Activated CD8-positive, alpha-beta memory T cell treated with anti-CD3 and anti-CD28 coated beads for 4 hours (primary cell): ENCODE data around the gene CPLANE2.
"Not testable (repeated sequence)": the region's sequence is repeated elsewhere in the genome, so short reads cannot be mapped to it uniquely, and the experiment has no call there.

Source experiments
- DNase-seq, 2 donors: peaks; one replicate each; pipeline ENCODE4 v3.0.0-alpha.2; 2020; ENCODE audit warnings: low read depth in 2 of 2

CPLANE2 gene

DNA sequence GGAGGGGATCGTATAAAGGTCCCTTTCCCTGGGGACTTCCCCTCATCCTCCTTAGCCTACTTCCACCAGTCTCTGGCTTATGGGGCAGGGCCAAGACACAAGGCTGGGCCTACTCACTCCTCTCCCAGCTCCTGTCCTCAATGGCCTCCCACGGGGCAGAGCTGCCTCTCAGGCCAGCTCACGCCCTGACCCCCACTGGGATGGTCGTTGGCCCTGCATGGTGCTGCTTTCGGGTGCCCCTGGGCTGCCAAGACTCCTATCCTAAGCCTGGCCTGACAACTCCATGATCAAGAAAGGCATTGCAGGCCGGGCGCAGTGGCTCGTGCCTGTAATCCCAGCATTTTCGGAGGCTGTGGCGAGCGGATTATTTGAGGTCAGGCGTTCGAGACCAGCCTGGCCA is 6.2 kb downstream of the CPLANE2 start:
- no peak for DNase-seq

DNA sequence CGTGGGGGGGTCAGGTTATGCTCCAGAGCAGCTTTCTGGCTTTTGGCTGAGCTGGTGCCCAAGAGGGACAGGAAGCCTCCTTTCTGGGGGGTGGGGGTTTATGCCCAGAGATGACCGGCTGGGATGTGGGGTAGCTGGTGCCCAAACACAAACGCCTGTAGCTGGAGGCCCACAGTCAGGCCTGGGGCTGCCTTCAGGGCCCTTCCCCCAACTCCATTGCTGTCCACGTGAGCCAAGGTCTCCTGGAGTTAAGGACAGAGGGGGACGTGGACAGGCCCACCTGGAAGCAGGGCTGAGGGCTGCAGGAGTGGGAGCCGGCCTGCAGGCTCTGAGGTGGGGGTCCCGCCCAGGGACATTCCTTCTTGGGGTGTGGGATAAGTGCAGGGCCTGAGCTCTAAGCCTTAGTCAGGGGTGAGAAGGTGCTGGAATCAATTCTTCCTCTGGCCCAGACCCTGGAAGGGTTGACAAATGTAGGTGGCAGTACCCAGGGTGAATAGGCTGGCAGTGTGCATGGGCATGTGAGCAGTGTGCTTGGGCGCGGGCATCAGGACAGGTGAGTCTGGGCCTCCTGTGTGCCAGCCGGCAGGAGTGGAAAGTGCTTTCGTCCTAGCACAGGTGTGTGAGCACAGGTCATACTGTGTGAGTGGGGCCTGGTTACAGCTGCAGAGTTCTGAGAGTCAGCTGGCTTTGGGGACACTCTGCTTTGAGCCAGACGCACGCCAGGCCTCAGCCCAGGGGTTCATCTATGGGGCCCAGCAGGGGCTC is 6.8 kb downstream of the CPLANE2 start:
- DNase-seq = no peak

DNA sequence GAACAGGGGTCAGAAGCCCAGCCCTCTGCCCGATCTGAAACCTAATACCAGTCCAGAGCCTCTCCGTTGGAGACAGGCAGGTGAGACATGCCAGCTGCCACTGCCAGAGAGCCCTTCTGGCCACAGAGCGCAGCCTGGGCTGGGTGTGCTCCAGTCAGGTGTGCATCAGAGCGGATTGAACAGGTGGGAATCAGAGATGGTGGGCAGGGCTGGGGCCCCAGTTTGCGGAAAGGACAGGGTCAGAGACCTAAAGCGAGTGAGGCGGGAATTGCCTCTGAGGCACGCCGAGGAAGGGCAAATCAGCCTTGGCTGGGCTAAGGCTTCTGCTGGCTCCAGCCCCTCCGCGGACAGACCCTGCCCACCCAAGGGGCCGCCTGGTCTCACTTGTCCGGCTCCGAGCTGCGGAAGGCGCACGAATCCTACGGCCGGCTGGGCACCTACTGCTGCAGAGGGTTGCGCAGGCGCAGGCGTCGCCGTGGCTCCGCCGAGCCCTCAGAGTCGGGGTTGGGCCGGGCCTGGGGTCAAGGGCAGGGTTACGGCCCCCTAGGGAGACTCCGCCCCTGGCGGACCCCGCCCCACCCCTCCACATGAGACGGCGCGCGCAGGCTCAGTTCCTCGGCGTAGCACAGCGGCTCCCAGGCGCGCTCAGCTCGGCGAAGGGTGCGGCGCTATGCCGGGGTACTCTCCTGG is 10.3 kb downstream of the CPLANE2 start:
- DNase-seq = no peak

GRCh38 chr1:16226129-16226489 is 10.9 kb downstream of the CPLANE2 start:
- no peak for DNase-seq

GRCh38 chr1:16224472-16224871 is 12.5 kb downstream of the CPLANE2 start:
- no peak for DNase-seq

- not testable (repeated sequence) for DNase-seq
Observed at GRCh38 chr1:16222716-16223115, 14.3 kb downstream of the CPLANE2 start.

GRCh38 chr1:16221499-16221898 is 15.5 kb downstream of the CPLANE2 start:
- DNase-seq = no peak

DNA sequence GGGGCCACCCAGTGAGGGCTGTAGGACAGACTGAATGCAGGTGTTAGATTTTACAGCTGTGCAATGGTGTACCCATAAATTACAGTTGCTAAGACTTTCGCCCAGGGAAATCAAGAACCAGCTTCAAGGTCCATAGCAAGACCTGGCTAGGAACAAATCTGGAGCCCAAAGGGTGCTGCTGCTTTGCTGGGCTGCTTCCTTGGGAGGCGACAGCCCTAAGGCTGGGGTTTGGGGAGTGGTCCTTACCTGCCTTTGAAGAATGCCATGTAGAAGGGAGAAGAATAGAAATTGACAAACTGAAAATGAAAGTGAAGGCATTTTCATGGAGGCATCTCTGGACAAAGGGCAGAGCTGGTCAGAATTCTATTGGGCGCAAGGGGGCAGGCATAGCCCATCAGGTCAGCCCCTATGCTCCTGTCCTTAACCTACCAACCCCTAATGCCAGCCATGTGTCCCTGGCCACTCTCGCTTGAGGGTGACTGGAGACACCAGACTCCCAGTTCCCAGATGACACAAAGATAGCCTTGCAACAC is 16.9 kb downstream of the CPLANE2 start:
- DNase-seq = no peak

- no peak for DNase-seq
Observed at GRCh38 chr1:16218674-16219071, 18.3 kb downstream of the CPLANE2 start.

DNA sequence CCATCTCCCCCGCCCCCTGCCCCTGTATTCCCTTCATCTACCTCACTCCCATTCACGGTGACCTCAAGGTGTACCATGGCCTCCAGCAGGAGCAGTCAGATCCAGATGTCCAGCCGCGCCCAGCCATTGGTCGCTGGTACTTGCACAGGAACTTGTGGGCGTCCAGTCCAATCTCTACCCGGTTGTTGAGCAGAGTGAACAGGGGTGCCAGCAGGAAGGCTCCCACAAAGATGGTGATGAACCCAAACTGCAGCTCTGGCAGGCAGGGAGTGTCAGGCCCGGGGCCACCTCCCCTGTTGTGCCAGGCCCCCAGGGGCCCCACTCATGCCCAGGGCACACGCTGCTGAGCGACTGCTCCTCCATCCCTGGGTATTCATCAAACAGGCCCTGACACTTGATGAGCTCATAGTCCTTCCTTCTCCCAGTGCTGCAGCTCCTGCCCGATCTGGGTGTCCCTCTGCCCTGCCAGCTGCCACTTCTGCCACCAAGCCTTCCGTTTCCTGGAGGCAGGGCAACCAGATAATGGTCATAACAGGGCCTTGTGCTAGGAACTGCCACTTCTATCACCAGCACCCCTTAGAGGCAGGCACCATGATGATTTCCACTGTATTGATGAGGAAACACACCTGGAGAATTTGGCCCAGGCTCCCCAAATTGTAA is 18.8 kb downstream of the CPLANE2 start:
- no peak for DNase-seq

DNA sequence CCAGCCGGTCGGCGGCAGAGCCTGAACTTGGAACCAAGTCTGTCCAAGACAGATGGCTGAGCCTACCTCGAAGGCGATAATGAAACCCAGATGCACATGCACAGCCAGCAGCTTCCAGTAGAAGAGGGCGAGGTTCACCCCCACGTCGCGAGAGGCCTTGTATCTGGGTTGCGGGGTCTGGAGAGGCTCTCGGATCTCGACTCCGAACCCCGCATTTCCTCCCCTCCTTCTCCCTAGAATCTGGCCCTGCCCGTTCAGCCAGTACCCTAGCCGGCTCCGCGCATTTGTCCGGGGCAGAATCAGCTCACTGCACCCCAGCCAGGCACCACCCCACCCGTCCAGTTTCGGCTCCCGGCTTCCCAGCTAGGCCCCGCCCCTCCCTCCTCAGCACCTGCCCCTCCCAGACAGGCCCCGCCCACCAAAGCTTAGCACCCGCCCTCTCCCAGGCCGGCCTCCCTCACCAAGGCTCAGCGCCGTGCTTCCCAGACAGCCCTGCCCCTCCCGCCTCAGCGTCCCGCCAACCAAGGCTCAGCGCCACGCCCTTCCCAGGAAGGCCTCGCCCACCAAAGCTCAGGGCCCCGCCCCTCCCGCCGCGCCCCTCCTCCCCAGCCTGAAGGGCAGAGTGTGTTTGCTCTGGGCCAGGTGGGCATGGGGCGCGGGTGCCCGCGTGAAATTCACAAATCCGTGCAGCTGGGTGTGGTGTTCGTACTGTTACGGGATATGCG is 19.8 kb downstream of the CPLANE2 start:
- peak; percentile 83 to 87 for DNase-seq

DNA sequence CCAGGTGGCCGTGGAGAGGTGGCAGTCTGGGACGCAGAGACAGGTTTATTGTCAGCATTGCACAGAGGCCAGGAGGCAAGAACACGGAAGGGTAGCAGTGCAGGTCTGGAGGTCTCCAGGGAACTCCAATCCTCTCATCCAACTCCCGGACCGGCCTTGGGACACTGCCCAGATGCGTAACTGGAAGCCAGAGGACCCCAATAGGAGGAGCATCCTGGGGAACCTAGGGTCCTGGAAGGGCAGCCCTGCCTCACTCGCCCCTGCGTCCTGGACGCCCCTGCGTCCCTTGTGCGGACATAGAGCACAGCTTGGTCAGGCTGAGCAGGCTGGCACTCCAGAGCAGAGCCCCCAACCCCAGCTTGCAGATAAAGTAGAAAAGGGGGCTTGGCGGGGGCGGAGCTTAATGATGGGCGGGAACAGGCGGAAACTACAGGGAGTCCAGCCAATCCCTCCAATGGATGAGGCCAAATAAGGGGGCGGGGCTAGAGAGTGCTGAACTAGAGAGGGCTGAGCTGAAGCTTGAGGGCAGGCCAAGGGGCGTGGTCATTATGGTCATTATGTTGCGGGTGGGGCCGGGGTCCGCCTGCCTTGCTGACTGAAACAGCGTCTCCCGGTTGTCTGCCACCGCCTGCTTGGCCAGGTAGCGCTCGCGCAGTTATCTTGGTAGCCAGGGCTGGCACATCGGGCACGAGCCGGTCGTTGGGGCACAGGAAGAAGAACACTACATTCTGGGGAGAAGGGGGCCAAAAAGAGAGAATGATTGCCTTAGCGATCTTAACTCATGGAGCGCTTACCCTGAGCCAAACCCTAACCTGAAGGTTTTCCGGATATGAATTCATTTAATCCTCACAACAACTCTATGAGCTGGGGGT is 20.9 kb downstream of the CPLANE2 start:
- DNase-seq = peak in 1 of 2 donors; percentile 22

DNA sequence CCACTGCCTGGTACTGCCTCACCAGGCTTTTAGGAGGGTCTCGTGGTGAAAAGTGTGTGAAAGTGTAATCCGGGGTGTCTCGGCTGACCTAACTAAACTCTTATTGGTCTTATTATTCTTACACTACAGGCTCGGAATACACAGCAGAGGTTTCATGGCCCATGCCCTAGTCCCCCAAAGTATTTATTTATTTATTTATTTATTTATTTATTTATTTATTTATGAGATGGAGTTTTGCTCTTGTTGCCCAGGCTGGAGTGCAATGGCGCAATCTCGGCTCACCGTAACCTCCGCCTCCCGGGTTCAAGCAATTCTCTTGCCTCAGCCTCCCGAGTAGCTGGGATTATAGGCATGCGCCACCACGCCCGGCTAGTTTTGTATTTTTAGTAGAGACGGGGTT is 21.7 kb downstream of the CPLANE2 start:
- DNase-seq = not testable (repeated sequence)

DNA sequence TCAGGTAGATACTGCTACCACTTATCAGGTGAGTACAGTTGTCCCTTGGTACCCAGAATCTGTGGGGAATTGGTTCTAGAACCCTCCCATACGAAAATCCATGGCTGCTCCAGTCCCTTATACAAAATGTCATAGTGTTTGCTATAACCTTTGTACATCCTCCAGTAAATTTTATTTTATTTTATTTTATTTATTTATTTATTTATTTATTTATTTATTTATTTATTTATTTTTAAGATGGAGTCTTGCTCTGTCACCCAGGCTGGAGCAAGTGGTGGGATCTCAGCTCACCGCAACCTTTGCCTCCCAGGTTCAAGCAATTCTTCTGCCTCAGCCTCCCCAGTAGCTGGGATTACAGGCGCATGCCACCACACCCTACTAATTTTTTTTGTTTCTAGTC is 23.4 kb downstream of the CPLANE2 start:
- DNase-seq = not testable (repeated sequence)

DNA sequence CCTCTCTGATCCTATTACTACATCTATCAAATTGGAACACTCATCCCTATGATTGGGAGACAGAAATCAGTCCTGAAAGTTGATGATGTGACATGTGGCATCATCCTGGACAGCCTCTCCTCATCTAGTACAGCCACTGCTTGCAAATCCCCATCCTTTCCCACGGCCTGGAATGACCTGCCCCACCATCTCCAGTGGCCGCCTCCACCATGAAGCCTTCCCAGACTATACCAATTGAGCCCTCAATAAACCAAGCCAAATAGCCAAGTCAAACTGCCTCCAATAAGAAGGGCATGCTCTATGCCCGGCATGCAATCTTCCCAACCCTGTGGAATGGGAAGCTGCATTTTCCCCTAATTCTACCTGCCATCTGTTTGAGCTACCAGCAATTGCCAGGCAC is 24.0 kb downstream of the CPLANE2 start:
- DNase-seq = no peak

- DNase-seq = no peak
Observed at GRCh38 chr1:16212251-16212961, 24.6 kb downstream of the CPLANE2 start, which contains the start of gene ARHGEF19. Gene ARHGEF19 (minus strand): TSS chr1:16212652. CDS start chr1:16209054, 3,598 bp downstream.

DNA sequence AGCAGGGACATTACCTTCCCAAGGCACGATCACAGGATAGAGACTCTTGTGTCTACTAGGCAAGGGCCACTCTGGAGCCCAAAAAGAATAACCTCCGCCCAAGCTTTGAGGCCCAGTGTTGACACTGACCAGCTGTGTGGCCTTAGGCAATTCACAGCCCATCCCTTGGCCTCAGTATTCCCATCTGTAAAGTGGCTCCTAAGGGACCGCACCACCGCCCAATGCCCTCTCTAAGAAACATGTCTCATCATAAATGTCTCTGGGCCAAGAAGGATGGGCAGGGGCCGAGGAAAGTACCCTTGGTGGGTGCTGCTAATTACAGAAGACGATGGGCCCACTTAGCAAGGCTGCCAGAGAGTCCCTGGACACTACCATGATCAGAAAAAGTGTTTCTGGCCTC is 25.2 kb downstream of the CPLANE2 start:
- DNase-seq = no peak

- DNase-seq = no peak
Observed at GRCh38 chr1:16210581-16210980, 26.4 kb downstream of the CPLANE2 start.

DNA sequence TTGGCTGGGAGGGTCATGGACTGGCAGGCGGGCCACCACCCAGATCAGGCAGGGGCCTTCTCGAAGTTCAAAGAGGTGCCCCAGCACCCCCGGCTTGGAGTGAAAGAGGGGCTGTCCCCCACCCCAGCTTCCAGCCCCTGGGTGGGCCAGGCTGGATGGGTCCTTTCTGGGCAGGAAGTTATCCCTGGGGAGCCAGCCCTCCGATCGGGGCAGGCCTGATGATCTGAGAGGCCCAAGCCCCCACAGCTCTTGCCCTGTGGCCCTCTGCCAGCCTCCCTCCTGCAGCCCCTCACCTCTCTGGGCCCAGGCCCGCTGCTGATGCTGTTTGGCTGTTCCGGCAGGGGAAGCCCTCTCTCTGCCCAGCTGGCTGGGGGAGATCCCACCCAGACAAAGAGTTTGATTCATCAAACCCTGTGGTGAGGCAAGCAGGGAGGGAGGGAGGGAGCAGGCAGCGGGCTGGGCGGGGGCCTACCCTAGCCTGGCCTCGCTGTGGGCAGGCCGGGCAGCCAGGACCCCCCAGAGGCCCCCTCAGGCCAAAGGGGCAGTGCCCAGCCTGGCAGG is 27.1 kb downstream of the CPLANE2 start:
- no peak for DNase-seq
